Effector CD4-positive, alpha-beta T cell (primary cell): ENCODE data around the gene MCF2L2.

Experiments
- DNase-seq: peaks from one replicate; pipeline ENCODE4 v3.0.0-alpha.2; 2020

The MCF2L2 gene

DNA sequence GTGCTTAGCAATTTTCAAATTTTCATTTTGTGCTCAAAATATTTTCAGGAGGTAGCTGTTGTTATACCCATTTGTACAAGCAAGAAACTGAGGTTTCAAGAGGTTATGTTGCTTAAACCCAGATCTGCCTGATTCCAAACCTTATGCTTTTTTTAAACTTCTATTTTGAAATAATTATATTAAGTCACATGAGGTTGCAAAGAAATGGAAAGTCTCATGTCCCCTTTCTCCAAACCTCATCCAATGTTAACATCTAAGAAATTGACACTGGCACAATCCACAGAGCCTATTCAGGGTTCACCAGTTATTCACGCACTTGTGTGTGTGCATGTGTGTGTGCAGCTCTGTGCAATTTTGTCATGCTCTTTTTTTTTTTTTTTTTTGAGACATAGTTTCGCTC is 140.3 kb downstream of the MCF2L2 start:
- DNase-seq: no peak

DNA sequence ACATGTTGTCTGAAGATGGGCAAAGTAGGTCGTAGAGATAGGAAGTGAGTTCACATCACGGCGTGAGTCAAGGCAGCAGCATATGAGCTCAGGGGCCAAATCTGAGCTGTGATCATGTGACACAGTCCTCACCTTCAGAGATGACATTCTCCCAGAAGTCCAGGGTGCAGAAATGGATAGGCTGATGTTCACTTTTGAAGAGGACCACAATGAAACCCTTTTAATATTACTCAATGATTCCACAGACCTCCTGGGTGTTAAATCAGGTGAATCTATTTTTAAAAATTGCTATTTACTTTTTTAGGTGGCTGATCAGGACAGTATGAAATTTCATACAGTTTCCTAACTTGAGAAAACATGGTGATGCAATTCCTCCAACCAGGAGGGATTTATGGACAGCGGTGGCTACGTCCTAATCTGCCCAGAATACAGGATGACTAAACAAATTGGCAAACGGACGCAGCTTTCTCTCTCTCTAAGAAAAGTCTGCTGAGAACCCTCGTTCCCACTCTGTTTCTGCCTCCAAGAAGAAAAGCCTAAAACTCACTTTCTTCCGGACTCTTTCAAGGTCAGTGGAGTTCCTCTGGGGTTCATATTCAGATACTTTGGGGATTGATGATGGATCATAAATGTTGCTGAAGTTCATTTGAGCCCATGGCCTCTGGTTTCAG is 141.0 kb downstream of the MCF2L2 start:
- no peak for DNase-seq

DNA sequence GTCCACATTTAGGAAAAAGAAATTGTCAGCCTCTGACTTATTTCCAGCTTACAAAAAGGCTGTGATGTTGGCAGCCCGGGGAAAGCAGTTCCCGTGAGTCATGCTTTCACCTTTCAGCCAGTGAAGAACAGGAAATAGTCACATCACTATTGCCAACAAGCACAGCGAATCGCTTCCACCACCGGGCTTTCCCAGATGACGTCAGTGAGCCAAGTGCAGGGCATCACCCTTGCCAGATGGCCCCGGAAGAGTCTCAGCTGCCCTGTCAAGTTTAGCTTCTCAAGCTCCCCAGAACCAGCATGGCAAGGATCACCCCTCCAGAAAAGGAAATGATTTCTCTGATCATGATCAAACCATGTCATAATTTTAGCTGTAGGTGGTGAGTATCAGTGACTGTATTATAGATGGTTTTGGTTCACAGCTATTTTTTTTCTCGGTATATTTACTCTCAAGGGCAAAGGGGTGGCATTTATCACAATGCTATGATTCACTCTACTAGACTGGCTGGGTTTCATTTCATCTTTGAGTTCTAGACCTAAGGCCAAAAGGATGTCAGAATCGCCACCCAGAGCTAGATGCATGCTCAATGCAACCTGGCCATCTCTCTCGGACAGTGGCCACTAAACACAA is 142.5 kb downstream of the MCF2L2 start:
- peak; percentile 88 for DNase-seq

DNA sequence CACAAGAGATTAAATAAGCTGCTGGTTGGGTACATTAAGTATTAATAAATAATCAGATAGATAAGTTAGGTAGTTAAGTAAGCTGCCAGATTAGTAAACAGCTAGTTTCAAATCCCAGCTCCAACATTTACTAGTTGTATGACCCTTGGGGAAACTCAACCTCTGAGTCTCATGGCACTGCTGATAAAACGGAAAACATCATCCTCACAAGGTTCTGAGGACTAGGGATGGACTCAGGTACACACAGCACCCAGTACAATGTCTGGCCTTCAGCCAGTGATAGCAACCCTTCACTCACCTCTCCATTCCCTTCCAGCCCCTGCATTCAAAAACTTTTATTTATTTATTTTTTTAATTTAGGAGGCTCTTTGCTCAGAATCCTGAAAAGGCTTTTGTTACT is 143.1 kb downstream of the MCF2L2 start:
- no peak for DNase-seq

DNA sequence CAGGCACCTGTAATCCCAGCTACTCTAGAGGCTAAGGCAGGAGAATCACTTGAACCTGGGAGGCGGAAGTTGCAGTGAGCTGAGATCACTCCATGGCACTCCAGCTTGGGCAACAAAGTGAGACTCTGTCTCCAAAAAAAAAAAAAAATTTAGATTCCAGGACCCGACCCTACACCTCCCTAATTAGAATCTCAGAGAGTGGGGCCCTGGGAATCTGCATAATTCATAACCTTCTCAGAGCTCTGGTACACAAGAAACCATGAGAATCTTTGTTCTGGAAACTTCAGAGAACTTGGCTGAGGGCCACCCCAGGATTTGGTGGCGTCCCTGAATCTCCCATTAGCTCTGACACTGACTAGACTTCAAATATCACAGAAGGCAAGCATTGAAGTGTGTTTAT is 143.8 kb downstream of the MCF2L2 start:
- DNase-seq: no peak

DNA sequence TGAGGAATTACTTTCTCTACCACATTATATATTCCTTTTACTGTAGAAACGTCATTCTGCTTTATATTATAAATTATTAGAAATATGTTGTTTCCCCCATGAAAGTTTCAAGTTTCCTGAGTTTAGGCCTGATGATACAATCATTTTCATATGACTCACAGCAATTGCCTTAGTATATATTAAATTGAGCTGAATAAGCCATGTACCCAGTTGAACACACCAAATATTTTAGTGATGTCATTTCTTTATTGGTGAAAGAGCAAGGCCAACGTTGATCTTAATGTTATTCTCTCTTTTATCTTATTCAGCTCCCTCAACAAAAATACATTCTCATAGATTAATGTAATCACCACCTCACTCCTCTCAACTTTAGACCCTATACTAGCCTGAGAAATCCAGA is 144.5 kb downstream of the MCF2L2 start:
- no peak for DNase-seq

DNA sequence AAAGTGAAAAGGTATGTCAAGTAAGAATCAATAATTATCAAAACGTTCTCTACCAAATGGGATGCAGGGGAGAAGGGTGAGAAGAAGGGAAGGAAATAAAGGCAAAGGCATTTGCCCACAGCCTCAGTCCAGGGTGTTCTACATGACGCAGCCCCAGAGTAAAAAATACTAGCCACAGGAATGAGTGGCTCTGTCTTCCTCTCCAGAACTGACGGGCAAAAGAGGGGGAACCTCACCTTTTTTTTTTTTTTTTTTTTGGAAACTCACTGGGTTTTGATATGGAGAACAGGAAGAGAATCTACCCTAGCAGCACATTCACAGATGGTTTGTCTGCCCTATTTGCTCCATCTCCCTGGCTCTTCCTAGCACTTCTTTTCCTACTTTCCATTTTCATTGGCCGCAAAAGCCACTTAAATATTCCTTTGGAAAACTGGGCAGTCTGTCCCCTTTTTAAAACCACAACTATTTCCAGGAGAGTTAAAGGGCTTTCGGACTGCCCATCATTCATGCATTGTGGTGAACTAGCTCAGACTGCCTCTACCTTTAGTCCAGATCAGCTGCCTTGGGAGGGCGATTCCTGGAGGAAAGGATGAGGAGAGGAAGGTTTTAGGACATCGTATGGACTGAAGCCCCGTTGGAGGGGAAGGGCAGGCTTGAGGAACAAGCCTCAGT is 147.2 kb downstream of the MCF2L2 start:
- no peak for DNase-seq

DNA sequence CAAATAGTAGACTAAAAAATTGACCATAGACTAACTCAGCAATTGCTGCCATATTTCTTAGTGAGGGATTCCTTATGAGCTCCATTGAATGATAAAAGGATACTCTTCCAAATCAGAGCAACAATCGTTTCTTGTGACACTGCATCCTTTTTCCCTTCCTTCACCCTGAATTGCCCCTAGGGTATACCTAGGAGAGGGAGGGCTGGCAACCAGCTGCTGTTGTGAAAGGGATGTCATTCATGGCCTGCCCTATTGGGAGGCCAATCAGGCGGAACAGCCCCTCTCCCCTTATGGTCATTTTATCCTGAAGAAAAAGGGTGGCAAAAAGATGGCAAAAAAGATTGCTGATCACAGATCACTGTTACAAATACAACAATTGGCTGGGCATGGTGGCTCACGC is 149.0 kb downstream of the MCF2L2 start:
- no peak for DNase-seq

DNA sequence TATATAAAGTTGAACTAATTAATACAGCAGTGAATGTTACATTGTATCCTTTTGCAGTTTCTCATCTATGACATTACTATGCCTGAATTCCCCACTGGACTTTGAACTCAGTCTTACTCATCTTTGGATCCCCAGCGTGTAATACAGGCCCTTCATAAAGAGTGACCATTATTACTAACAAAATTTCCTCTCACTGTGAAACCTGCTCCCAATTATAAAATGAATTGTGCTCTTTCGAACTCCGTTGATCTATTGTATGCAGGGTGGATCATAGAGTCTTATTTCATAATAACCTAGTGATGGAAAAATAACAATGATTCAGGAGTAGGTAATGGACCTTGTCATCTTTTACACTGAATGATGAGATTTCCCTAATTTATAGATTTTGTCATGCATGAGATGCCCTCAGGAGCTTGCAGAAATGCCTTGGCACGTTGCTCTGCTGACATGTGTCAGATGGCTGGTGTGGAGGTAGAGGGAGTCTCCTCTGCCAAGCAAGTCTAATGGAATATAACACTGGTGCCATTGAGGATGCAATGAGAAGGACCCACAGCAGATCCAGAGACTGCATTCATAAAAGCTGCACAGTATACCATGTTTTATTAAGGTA is 149.8 kb downstream of the MCF2L2 start:
- DNase-seq: no peak

DNA sequence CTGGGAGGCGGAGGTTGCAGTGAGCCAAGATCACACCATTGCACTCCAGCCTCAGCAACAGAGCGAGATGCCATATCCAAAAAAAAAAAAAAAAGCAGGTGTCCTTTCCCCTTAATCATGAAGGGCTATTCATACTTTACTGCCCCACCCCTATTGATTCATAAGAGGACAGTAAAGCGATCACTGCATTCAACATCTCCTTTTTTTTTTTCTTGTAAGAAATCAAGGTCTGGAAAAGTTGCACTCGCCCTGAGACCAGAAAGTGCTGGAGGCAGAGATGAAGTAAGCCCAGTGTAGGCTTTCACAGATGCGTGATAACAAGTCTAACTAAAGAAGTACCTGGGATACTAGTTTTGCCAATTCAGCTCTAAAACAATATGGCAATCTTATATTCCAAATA is 151.2 kb downstream of the MCF2L2 start:
- no peak for DNase-seq

DNA sequence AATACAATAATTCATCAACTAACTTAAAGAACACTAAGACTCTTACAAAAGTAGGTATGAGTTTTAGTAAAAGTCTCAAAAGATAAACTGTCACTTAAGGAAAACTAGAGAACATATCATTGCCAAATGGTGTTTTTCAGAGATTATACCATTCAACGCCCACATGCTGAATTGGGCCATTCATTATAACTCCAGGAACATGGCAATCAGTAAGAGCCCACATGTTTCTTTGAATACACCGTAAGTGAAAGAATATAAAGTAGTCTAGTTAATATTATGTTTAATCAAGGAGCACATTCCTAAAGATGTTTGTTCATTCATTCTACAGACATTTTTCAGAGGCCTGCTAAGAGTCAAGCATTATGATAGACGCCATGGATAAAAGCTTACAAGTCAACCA is 152.5 kb downstream of the MCF2L2 start:
- DNase-seq: no peak

DNA sequence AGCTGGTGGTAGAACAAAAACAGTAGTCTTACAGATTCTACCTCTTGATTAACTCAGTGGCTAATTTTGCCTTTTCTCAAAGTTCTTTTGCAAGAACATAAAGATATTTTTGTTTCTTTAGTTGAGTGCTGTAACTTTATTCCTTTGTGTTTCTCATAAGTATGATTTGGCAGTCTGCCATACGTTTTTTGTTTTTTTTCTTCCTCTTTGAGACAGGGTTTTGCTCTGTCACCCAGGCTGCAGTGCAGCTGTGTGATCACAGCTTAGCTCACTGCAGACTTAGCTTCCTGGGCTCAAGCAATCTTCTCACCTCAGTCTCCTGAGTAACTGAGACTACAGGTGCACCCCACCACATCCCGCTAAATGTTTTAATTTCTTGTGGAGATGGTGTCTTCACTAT is 153.0 kb downstream of the MCF2L2 start:
- DNase-seq: no peak

DNA sequence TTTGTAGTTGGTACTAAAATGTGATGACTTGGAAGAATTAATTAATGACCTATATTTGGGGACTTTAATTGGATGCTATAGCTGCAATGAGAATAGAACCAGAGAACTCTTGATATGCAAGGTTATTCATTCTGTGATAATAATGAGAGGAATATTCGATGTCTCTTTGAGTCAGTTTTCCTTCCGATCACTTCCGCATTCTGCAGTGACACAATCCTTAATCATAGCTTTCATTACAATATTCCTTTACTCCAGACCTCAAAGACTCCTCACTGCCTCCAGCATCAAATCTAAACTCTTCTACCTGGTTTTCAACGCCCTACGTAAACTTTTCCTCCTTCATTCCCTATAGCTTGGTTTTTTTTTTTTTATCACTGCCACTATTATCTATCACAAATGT is 153.8 kb downstream of the MCF2L2 start:
- no peak for DNase-seq

DNA sequence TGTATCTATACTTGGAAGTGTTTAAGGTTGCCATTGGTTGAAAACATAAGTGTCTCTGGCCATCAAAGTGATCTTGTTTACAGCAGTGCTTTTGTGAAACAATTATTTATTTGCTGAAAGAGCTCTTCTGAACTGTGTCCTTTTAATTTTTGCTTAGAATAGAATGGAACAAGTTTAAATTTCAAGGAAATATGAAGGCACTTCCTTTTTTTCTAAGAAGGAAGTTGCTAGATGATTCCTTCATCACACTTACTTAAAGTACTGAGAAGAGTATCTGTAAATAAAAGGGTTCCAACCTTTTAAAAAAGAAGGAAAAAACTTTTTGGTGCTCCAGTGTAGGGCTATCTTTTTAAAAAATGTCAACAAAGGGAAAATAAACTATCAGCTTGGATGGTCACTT is 155.6 kb downstream of the MCF2L2 start:
- DNase-seq: no peak

DNA sequence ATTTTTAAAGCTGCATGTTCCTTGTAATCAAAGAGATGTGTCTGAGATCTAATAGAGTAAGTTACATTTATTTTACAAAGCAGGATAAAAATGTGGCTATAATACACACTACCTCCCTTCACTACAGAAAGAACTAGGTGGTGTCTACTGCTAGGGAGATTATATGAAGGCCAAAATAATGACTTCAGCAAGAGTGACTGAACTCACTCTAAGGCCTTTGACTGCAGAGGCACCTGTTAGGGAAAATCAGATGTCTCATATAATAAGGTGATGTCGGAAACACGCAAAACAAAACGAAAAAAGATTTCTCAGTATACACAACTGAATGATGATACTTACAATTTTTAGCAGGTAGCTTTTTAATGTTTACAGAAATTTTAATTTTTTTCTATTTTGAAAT is 156.3 kb downstream of the MCF2L2 start:
- no peak for DNase-seq

DNA sequence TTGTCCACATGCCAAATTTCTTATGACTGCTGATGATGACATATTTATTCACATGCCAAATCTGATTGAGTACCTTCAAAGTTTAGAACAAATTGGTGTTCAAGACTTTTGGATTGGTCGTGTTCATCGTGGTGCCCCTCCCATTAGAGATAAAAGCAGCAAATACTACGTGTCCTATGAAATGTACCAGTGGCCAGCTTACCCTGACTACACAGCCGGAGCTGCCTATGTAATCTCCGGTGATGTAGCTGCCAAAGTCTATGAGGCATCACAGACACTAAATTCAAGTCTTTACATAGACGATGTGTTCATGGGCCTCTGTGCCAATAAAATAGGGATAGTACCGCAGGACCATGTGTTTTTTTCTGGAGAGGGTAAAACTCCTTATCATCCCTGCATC is 158.1 kb downstream of the MCF2L2 start:
- DNase-seq: no peak

DNA sequence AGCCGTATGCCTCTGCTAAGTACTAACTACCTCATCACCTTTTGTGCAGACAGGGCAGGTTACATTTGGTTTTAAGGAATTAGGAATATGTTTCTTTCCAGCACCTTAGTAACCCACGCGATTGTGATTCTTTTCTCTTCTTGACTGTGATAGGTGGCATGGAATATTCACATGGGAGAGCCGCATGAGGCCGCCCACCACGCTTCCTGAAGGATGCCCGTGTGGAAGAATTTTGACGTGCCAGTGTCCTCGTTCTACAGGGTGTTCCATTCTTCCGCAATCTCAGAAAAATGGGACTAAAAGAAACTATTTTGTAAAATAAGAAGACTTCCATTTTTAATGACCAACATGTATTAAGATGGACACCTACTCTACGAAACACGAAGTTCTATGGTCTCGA is 159.1 kb downstream of the MCF2L2 start:
- DNase-seq: no peak

DNA sequence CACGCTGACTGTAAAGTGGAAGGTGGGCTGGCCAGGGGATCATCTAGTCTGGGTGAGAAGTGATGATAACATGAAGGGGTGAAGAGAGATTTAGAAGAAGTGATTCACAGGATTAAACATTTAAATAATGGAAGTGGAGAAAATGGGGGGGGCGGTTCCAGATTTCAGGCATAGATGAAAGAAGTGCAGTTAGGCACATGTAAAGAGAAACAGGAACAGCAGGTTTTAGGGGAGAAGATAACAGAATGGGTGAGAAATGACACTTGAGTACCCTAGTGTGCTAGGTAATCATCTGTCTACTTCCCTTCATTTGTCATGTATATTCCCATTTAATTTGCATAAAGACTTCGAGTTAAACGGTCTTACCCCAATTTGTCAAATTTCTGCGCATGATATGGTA is 160.1 kb downstream of the MCF2L2 start:
- no peak for DNase-seq

DNA sequence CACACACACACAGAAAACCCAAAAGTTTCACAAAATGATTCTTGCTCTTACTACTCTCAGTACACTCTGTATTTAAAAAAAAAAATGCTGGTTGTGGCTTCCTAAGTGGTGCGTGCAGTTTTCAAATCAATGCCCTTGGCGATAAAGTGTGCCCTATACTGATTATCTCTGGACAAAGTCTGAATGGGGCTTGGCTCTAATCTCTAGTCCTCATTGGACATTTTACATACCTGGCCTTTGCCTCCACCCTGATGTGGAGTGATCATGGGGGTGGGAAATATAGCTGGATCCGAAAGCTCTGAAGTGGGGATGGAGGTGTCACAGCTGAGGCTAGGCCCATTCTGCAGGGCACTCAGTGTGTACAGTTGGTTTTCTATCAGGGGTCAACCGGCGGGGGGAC is 161.3 kb downstream of the MCF2L2 start:
- DNase-seq: no peak

DNA sequence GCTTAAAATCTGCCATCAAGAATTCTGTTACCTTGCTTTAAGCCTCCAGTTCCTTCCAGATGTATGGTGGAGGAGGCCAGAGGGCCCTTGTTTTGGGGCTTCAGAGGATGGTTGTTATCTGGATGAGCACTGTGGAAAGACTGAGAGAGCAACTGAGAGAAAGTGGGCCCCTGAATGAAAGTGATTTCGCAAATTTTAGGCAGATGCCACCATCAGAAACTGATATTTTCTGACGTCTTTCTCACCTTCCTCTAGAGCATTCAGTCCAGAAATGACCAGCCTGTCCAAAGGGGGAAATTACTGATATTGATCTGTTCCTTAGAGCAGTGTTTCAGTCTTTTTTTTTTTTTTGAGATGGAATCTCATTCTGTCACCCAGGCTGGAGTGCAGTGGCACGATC is 162.0 kb downstream of the MCF2L2 start:
- no peak for DNase-seq

DNA sequence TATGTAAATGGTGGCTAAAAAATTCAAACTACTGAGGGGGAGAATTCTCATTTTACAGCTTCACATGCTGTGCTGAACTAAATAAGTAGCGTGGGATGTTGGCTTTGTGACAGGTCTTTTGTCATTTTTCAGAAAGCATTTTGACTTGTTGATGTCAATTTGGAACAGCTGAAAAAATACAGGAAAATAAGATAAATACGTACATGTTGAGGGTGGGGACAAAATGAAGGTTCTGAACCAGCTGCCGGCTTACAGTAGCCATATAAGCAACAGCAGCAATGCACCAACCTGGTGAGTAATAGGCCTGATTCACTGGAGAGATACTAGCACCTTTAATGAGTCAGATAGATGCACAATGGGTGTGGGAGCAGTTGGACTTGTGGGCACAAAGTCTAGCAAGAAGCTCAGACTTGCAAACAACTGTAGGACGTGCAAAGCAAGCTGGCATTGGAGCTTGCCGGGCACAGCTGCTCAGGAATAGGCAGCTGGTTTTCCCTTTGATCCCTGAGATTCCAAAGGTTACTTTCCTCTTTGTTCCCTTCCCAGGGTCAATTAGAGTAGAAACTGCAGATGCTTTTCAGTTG is 162.5 kb downstream of the MCF2L2 start:
- no peak for DNase-seq

DNA sequence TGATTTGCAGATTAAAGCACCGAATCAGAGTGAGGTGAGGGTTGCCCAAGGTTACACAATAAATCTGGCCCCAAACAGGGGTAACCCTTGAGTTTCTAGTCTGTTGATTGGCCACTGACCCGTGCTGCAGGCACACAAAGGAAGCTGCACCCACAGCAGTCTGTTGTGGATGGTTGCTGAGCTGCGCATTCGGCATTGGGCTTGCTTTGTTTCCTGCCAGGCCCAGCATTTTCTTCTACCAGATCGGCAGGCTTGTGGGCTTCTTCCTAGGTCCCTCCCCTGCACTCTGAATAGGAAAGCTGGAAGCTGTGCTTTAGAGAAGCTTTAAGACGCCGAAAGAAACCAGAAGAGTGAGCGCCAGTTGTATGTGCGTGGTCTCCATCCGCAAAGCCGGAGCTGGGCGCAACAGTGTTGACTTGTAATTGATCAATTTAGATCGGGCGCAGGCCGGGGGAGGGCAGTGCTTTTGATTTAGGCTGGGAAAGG is 163.2 kb downstream of the MCF2L2 start:
- DNase-seq: no peak

DNA sequence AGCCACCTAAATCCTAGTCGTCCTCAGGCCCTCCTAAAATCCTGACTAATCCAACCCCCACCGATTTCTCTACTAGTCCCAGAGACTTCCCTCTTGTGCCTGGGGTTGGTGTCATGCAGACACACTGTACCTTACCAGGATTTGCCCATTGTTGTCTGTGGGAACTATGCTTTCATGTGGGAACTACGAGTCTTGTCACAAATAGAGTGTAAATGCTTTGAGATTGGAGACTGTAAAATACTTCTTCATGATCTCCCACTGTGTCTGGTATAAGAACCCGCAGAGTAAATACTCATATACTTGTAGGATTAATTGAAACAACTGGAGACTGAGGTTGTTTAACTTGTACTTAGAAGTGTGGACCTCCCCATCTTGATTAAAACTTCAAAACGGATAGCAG is 164.2 kb downstream of the MCF2L2 start:
- DNase-seq: no peak
